Nucleus accumbens (tissue), 56 donors: ENCODE data around the gene ZFPM1.
A peak's percentile ranks its signal among the peaks of the same experiment; 100 is the strongest.
"Not testable (repeated sequence)": the region's sequence is repeated elsewhere in the genome, so short reads cannot be mapped to it uniquely, and the experiment has no call there.

ENCODE experiments used
- DNase-seq, 56 donors: peaks; one replicate each; lab custom pipeline; 2025; lab: John Stamatoyannopoulos, UW

The ZFPM1 gene

GRCh38 chr16:88509749-88510069 lies 56.6 kb downstream of the ZFPM1 start:
- DNase-seq: no peak

GRCh38 chr16:88510091-88510994 lies 57.3 kb downstream of the ZFPM1 start:
- DNase-seq: no peak

DNA sequence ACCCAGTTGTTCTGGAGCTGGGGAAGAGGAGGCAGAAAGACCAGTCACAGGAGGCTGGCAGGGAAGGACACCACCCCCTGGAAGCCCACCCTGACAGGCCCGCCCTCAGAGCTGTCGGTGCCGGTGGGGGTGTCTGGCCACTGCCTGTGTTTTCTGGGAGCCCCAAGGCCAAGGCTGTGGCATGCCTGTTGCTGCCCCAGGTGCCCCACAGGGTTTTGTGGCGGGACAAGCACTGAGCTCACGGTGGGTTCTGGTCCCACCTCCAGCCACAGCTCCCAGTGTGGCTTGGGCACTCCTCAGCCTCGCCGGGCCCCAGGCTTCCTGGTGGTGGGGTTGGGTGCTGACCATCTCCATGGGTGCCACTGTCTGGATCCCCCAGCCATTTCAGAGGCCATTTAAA lies 58.0 kb downstream of the ZFPM1 start:
- no peak for DNase-seq

GRCh38 chr16:88511906-88512305 lies 58.8 kb downstream of the ZFPM1 start:
- no peak for DNase-seq

DNA sequence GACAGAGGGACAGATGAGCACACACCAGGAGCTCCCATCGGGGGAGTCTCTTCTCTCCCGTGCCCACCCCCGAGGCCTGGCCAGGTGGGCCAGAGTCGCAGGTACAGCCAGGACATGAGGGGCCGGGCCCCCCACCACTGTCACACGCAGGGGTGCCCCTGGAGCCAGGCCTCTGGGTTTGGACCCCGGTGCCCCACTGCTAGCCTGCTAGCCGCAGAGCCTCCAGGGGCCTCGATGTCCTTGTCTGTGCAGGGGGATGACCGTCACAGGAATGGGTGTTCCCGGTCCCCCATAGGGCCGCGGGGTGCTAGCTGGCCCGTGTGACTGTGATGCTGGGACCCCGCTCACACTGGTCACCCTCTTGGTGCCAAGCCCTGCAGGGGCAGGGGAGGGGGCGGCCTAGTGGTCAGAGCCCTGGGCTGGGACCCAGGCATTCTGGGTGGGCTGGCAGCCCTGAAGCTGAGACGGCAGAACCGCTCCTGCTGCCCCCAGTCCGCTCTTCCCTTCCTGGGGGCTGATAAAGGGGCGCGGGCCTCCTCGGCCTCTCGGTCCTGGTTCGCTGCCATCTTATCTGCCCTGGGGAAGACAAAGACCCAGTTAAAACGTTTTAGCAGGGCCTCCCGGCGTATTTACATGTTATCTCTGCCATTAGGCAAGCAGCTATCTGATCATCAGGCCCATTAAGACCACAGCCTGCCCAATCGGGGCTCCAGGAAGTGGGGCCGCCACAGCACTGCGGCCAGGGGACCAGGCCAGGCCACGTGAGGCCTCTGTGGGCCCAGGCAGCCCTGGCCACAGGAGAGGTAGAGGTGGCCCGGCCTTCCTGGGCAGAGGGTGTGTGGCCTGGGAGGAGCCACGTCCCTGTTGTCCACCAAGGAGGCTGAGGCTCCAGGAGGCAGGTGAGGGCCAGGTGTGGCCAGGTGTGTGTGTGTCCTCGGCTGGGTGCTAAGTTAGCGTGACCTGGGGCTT lies 59.9 kb downstream of the ZFPM1 start:
- no peak for DNase-seq

DNA sequence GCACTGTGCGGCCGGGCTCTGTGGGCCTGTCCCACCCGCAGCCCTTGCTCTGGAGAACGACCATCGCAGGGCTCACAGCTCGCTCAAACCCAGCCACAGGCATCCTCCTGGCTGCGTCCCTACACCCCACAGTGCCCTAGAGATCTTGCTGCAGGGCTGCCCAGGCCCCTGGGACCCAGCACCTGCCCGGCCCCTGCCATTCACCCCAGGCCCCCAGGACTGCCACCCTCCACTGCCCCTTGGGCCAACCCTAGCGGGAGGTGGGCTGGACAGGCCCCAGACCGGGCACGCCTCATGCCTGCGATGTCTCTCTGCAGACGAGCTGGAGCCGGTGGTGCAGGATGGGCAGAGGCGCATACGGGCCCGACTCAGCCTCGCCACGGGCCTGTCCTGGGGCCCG lies 61.0 kb downstream of the ZFPM1 start:
- DNase-seq: no peak

DNA sequence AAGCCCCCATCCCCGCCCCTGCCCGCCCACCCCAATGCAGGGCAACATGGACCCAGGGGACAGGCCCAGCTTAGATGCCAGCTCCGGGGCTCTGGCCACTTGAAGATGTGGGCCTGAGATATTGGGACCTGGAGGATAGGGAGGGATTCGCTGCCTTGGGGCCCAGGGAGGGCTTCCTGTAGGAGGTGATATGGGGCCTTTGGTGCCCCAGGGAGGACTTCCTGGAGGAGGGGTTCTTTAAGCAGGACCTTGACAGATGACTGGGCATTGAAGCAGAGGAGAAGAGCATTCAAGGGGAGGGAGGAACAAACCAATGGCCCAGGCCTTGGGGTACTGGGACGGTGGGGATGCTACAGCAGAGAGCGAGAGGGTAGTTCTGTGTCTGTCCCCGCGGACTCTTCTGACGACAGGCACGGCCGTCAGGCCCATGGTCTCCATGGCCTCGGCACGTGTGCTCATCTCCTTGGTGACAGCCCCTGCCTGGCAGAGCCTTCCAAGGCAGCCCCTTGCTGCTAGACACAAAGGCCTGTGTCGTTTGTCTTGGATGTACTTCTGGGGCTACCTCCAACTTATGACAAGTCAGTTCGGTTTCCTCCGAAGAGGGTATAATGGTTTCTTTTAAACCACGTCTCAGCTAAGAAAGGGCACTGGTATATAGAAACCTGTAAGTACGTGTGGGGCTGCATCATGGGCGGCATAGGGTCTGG lies 61.6 kb downstream of the ZFPM1 start:
- DNase-seq: no peak

- no peak for DNase-seq
Observed at GRCh38 chr16:88515371-88515770, 62.3 kb downstream of the ZFPM1 start.

- no peak for DNase-seq
Observed at GRCh38 chr16:88515925-88516594, 63.0 kb downstream of the ZFPM1 start.

GRCh38 chr16:88516601-88517061 lies 63.6 kb downstream of the ZFPM1 start:
- DNase-seq: no peak

DNA sequence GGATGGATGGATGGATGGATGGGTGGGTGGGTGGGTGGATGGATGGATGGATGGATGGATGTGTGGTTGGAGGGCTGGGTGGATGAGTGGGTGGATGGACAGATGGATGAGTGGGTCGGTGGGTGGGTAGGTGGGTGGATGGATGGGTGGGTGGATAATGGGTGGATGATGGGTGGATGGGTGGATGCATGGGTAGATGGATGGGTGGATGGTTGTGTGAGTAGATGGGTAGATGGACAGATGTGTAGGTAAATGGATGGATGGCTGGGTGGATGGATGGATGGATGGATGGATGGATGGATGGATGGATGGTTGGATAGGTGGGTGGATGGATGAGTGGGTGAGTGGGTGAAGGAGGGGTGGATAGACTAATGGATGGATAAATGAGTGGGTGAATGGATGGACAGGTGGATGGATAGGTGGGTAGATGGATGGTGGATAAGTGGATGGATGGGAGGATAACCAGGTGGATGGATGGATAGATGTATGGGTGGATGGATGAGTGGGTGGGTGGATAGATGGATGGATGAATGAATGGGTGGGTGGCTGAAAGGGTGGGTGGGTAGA lies 64.2 kb downstream of the ZFPM1 start:
- not testable (repeated sequence) for DNase-seq

GRCh38 chr16:88518411-88519111 lies 65.5 kb downstream of the ZFPM1 start:
- not testable (repeated sequence) for DNase-seq

GRCh38 chr16:88519240-88519639 lies 66.2 kb downstream of the ZFPM1 start:
- no peak for DNase-seq

GRCh38 chr16:88519938-88520653 lies 67.0 kb downstream of the ZFPM1 start:
- no peak for DNase-seq

- no peak for DNase-seq
Observed at GRCh38 chr16:88521674-88522073, 68.6 kb downstream of the ZFPM1 start.

- DNase-seq: no peak
Observed at GRCh38 chr16:88522276-88522949, 69.3 kb downstream of the ZFPM1 start.

- peak in 12 of 56 donors; percentile 17 to 52 (median 30) for DNase-seq
Observed at GRCh38 chr16:88523309-88524161, 70.5 kb downstream of the ZFPM1 start.
